ENCODE results near the gene FHOD3. TPM values are rescaled to one million over a fixed set of nuclear protein-coding genes. Genes with fewer than 3 reads are reported as not detected.

FHOD3 gene
- total RNA-seq, 1 experiment from 2014 or later = 2.9 TPM

DNA sequence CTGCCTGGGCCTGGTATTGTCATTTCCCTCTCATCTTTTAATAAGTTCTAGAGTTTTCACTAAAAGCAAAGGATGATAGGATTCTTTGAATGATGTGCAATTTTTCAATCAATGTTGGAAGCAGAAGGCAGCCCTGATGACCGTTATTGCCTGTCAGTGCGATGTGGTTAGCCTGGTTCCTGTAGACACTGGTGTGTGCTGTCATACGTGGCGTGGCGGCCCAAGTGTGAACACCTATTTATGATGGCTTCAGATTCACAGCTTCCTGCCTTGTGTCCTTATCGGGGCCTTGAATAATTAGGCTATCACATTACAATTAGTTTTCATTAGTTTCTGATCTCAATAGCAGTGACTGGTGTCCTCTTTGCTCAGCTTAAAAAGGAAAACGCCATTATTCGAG, 312.7 kb downstream of the FHOD3 start:
- no TSS peak for BruUV-seq (replicated peaks)
- peaks cover 21% of the 10 kb centered on the region for H3K4me1 Mint-ChIP-seq (ENCODE audit: low read depth, unreplicated experiment)
- H3K27me3 Mint-ChIP-seq (ENCODE audit: unreplicated experiment) = no peaks in the 10 kb centered on the region
- intact Hi-C loops (cut with micrococcal nuclease; ENCODE audit: unreplicated experiment) = no loop called here
- TF ChIP-seq, protein P1, sequence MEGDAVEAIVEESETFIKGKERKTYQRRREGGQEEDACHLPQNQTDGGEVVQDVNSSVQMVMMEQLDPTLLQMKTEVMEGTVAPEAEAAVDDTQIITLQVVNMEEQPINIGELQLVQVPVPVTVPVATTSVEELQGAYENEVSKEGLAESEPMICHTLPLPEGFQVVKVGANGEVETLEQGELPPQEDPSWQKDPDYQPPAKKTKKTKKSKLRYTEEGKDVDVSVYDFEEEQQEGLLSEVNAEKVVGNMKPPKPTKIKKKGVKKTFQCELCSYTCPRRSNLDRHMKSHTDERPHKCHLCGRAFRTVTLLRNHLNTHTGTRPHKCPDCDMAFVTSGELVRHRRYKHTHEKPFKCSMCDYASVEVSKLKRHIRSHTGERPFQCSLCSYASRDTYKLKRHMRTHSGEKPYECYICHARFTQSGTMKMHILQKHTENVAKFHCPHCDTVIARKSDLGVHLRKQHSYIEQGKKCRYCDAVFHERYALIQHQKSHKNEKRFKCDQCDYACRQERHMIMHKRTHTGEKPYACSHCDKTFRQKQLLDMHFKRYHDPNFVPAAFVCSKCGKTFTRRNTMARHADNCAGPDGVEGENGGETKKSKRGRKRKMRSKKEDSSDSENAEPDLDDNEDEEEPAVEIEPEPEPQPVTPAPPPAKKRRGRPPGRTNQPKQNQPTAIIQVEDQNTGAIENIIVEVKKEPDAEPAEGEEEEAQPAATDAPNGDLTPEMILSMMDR (IDR thresholded peaks at IDR 0.05; ENCODE audit: unreplicated experiment) = no peak
- DNase-seq = no peak
- H3K36me3 Mint-ChIP-seq (ENCODE audit: insufficient read depth, unreplicated experiment) = no peaks in the 10 kb centered on the region
- no peaks in the 10 kb centered on the region for H3K9me3 Mint-ChIP-seq (ENCODE audit: low read depth, unreplicated experiment)
- H3K27ac Mint-ChIP-seq (ENCODE audit: unreplicated experiment) = no peak overlapping the region
- H3K4me3 Mint-ChIP-seq (ENCODE audit: low read depth, unreplicated experiment) = no peak overlapping the region
- CTCF ChIA-PET = no interaction called here

DNA sequence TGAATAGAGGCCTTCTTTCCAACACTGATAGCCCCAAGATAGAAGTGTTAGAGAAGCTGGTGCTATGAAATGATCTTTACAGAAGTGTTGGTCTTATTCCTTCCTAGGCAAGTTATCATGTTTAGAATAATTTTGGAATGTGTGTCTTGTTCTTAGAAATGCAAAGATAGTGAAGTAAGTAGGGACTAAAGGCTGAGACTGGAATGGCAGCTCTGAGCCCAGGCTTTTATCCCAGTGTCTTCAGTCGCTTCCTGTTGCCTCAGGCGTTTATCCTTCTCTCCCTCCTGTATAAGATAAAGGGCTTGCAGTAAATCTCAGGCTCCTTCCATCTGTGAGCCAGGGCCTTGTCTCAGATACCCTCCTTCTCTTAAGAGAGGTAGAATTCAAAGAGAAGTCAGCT, 313.1 kb downstream of the FHOD3 start:
- H3K27ac Mint-ChIP-seq (ENCODE audit: unreplicated experiment) = no peak overlapping the region
- intact Hi-C loops (cut with micrococcal nuclease; ENCODE audit: unreplicated experiment) = no loop called here
- BruUV-seq (replicated peaks) = no TSS peak

DNA sequence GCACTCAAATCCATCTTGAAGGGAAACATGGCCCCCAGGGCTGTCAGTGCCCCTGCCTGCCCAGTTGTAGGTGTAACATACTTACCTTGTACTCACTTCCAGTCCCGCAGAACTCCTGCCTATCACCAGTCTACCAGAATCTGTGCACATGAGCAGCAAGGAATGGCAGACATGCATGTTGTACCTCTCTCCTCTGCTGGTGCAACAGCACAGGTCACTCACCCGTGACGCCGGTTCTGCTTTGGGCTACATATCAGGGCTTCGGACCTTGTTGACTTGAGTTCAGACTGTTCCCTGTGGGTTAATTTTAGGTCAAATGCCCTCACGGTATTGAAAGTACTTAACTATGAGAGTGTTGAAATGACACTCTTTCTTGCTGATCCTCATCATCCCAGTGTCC, 315.6 kb downstream of the FHOD3 start:
- no peak for DNase-seq
- Mint-ChIP-seq H3K9me3 (ENCODE audit: low read depth, unreplicated experiment) (no peaks in the 10 kb centered on the region), H3K36me3 (ENCODE audit: insufficient read depth, unreplicated experiment) (no peaks in the 10 kb centered on the region), H3K27me3 (ENCODE audit: unreplicated experiment) (no peaks in the 10 kb centered on the region), H3K27ac (ENCODE audit: unreplicated experiment) (no peak overlapping the region), H3K4me3 (ENCODE audit: low read depth, unreplicated experiment) (no peak overlapping the region), H3K4me1 (ENCODE audit: low read depth, unreplicated experiment) (peaks cover 12% of the 10 kb centered on the region)
- CTCF ChIA-PET = no interaction called here
- BruUV-seq (replicated peaks) = no TSS peak
- intact Hi-C loops (cut with micrococcal nuclease; ENCODE audit: unreplicated experiment) = no loop called here
- TF ChIP-seq, protein P1 (IDR thresholded peaks at IDR 0.05; ENCODE audit: unreplicated experiment) = no peak

More for the DNA sequence above, 313.1 kb downstream of the FHOD3 start:
- TF ChIP-seq, protein P1 (IDR thresholded peaks at IDR 0.05; ENCODE audit: unreplicated experiment) = no peak
- Mint-ChIP-seq H3K27me3 (ENCODE audit: unreplicated experiment) (no peaks in the 10 kb centered on the region), H3K4me1 (ENCODE audit: low read depth, unreplicated experiment) (peaks cover 21% of the 10 kb centered on the region), H3K36me3 (ENCODE audit: insufficient read depth, unreplicated experiment) (no peaks in the 10 kb centered on the region), H3K4me3 (ENCODE audit: low read depth, unreplicated experiment) (no peak overlapping the region), H3K9me3 (ENCODE audit: low read depth, unreplicated experiment) (no peaks in the 10 kb centered on the region)
- DNase-seq = no peak
- CTCF ChIA-PET = no interaction called here

DNA sequence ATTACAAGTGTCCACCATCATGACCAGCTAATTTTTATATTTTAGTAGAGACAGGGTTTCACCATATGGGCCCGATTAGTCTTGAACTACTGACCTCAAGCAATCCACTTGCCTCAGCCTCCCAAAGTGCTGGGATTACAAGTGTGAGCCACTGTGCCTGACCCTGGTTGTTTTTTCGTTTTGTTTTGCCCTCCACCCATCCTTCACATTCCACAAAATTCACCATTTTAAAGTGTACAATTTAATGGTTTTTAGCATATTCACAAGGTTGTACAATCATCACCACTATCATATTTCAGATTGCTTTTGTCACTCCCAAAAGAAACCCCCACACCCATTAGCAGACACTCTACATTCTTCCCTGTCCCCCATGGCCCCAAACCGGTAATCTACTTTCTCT, 316.3 kb downstream of the FHOD3 start:
- no peaks in the 10 kb centered on the region for H3K9me3 Mint-ChIP-seq (ENCODE audit: low read depth, unreplicated experiment)
- CTCF ChIA-PET = no interaction called here
- TF ChIP-seq, protein P1 (IDR thresholded peaks at IDR 0.05; ENCODE audit: unreplicated experiment) = no peak
- BruUV-seq (replicated peaks) = no TSS peak
- intact Hi-C loops (cut with micrococcal nuclease; ENCODE audit: unreplicated experiment) = no loop called here
- H3K4me1 Mint-ChIP-seq (ENCODE audit: low read depth, unreplicated experiment) = peaks cover 4% of the 10 kb centered on the region
- no peaks in the 10 kb centered on the region for H3K36me3 Mint-ChIP-seq (ENCODE audit: insufficient read depth, unreplicated experiment)
- no peak overlapping the region for H3K27ac Mint-ChIP-seq (ENCODE audit: unreplicated experiment)
- H3K27me3 Mint-ChIP-seq (ENCODE audit: unreplicated experiment) = peaks cover 5% of the 10 kb centered on the region
- no peak overlapping the region for H3K4me3 Mint-ChIP-seq (ENCODE audit: low read depth, unreplicated experiment)
- DNase-seq = no peak
